ENCODE data around the gene MEGF6.

DNA sequence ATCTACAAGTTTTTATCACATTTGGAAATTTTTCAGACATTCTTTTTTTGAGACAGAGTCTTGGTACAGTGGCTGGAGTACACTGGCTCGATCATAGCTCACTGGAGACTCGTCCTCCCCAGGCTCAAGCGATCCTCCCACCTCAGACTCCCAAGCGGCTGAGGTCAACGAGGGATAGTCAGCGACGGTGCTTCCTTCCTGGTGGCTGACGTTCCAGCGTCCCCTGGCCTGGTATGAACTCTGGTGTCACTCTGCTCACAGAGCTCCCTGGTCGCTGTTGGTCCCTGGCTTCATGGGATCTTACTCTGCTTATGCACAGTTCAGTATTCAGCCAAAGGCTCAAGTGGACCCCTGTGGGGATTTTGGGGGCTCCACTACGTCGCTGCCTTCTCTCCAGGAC is 160.3 kb downstream of the MEGF6 start:
- TF ChIP-seq POLR2AphosphoS5 (IDR thresholded peaks at IDR 0.05; ENCODE audit: borderline replicate concordance, low read depth, low read length) (no peak), EZH2 (IDR thresholded peaks at IDR 0.05) (no peak), FOXP2 (optimal IDR thresholded peaks at IDR 0.05; ENCODE audit: control extremely low read depth, extremely low read length, insufficient read depth) (no peak)
